ENCODE data around the gene CYP8B1.

CYP8B1 gene

DNA sequence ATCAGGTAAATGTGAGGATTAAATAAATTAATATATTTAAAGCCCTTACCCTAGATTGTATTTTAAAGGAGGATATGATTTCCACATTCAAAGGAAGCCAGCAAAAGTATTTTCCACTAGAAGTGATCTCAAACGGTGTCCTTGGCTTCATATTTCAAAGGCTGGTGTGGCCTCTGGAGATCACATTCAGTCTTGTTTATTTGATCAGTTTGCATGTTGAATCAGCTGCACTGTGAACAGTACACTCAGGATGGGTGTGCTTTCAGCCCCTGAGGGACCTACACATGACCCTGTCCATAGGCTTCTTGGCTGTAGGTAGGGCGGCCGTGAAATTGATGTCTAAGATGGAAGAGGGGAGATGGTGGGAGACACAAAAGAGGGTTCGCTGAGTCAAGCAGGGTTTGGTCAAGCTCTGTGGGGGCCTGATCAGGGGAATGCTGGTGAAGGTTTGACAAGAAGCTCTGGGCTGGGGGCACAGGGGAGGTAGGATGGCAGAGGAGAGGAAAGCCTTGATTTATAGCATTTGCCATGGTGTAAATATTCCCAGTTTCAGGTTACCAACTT lies 21.9 kb downstream of the CYP8B1 start:
- no peak for DNase-seq (ENCODE audit: extremely low spot score)
- CTCF ChIA-PET: interaction anchor here (0.8 kb wide), 1 partner anchor 14 kb away, joined by 4 read pairs; no protein-coding TSS in a partner anchor
- TF ChIP-seq SP1 (IDR thresholded peaks at IDR 0.05) (no peak), NFRKB (IDR thresholded peaks at IDR 0.05) (no peak), FOXK2 (IDR thresholded peaks at IDR 0.05) (no peak), ZNF384 (IDR thresholded peaks at IDR 0.05) (no peak), CTBP1 (IDR thresholded peaks at IDR 0.05; ENCODE audit: borderline replicate concordance) (no peak), SUZ12 (IDR thresholded peaks at IDR 0.05) (no peak), ARNT (IDR thresholded peaks at IDR 0.05) (no peak), FOXM1 (IDR thresholded peaks at IDR 0.05; ENCODE audit: borderline replicate concordance) (no peak), BHLHE40 (IDR thresholded peaks at IDR 0.05; ENCODE audit: borderline replicate concordance) (no peak), FOXA1 (IDR thresholded peaks at IDR 0.05) (no peak), TARDBP (IDR thresholded peaks at IDR 0.05) (no peak), ELF4 (IDR thresholded peaks at IDR 0.05) (no peak), LEF1 (IDR thresholded peaks at IDR 0.05; ENCODE audit: borderline replicate concordance) (no peak), HDGF (IDR thresholded peaks at IDR 0.05; ENCODE audit: borderline replicate concordance) (no peak), L3MBTL2 (conservative IDR thresholded peaks at IDR 0.05) (no peak)
- POLR2A ChIA-PET: no interaction called here

DNA sequence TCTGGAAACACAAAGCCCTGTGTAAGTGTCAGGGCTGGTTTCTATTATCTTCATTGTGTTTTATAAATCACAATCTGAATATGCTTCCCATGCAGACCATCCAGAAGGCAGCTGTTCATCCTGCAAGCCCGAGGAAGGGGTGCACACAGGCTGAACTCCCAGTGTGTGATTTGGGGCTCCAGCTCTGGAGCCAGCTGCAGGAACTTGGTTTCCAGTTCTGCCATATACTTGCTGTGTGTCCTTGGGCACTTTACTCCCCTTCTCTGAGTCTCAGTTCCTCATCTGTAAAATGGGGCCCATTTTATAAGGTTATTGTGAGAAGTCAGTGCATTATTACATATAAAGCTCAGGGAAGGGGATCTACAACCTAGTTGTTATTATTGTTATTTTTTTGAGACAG lies 22.6 kb downstream of the CYP8B1 start:
- no peak for DNase-seq (ENCODE audit: extremely low spot score)
- CTCF ChIA-PET: interaction anchor here (0.8 kb wide), 1 partner anchor 14 kb away, joined by 4 read pairs; no protein-coding TSS in a partner anchor
- POLR2A ChIA-PET: no interaction called here
- TF ChIP-seq ARNT (IDR thresholded peaks at IDR 0.05): no peak
- no peak for TF ChIP-seq FOXK2 (IDR thresholded peaks at IDR 0.05)
- TF ChIP-seq CTBP1 (IDR thresholded peaks at IDR 0.05; ENCODE audit: borderline replicate concordance): no peak
- no peak for TF ChIP-seq HDGF (IDR thresholded peaks at IDR 0.05; ENCODE audit: borderline replicate concordance)
- TF ChIP-seq PKNOX1 (IDR thresholded peaks at IDR 0.05): no peak

- ChIA-PET CTCF (interaction anchor here (0.6 kb wide), 1 partner anchor 13 kb away, joined by 3 read pairs; no protein-coding TSS in a partner anchor), POLR2A (no interaction called here)
Observed at GRCh38 chr3:42852441-42852840, 23.2 kb downstream of the CYP8B1 start.

DNA sequence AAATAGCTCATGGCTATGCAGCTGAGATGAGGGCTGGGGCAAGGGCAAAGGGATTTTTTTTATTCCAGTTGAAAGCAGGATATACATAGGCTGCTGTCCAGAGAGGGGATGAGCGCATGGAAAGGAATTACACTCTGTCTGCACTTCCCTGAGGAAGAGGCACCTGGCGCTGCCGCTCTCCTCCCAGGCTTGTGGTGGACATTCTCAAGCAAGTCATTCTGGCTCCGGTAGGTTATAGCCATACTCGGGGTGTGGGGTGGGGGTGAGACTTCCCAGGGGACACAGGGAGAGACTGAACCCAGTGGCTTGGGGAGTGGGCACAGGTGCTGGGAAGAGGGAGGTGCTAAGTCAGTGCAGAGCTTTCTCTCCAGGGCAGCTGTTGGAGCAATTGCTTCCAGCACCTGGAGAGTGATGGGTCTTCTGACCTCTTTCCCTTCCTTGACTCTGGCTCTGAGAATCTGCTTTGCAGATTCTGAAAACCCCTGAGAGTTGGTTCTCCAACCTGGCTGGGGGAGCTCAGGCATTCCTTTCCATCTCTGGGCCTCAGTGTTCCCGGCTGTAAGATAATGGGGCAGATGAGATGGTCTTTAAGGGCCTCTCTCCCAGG lies 24.3 kb downstream of the CYP8B1 start:
- TF ChIP-seq ZNF384 (IDR thresholded peaks at IDR 0.05) (no peak), FOXM1 (IDR thresholded peaks at IDR 0.05; ENCODE audit: borderline replicate concordance) (no peak), PKNOX1 (IDR thresholded peaks at IDR 0.05) (no peak), CTBP1 (IDR thresholded peaks at IDR 0.05; ENCODE audit: borderline replicate concordance) (no peak), ARNT (IDR thresholded peaks at IDR 0.05) (no peak), HDGF (IDR thresholded peaks at IDR 0.05; ENCODE audit: borderline replicate concordance) (no peak), LEF1 (IDR thresholded peaks at IDR 0.05; ENCODE audit: borderline replicate concordance) (no peak), BHLHE40 (IDR thresholded peaks at IDR 0.05; ENCODE audit: borderline replicate concordance) (no peak), L3MBTL2 (conservative IDR thresholded peaks at IDR 0.05) (no peak), SUZ12 (IDR thresholded peaks at IDR 0.05) (no peak), TARDBP (IDR thresholded peaks at IDR 0.05) (no peak), FOXA1 (IDR thresholded peaks at IDR 0.05) (no peak)
- ChIA-PET POLR2A (no interaction called here), CTCF (interaction anchor here (1.1 kb wide), 1 partner anchor 20 kb away, joined by 3 read pairs; no protein-coding TSS in a partner anchor)
- DNase-seq (ENCODE audit: extremely low spot score): no peak

More at GRCh38 chr3:42852441-42852840, 23.2 kb downstream of the CYP8B1 start:
- TF ChIP-seq FOXK2 (IDR thresholded peaks at IDR 0.05): no peak
- TF ChIP-seq ZNF384 (IDR thresholded peaks at IDR 0.05): no peak
- no peak for TF ChIP-seq HDGF (IDR thresholded peaks at IDR 0.05; ENCODE audit: borderline replicate concordance)
- no peak for TF ChIP-seq PKNOX1 (IDR thresholded peaks at IDR 0.05)
- no peak for DNase-seq (ENCODE audit: extremely low spot score)

DNA sequence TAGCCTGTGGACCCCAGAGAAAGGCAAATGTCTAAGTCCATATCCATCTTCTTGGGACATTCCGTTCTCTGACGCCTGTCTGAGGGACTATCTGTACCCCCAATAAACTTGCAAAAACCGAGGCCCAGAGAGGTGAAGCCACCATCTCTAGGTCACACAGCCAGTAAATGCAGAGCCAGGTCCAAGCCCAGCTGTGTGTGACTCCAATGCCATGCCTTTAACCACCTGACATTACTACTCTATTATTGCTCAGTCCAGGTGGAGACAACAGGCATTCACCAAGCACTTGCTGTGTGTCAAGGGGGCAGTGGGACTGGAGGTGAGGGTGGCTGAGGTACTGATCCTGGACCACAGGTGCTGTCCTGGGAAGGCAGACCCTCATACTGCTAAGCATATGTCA lies 25.4 kb downstream of the CYP8B1 start:
- no peak for TF ChIP-seq TARDBP (IDR thresholded peaks at IDR 0.05)
- no peak for TF ChIP-seq SP1 (IDR thresholded peaks at IDR 0.05)
- no peak for TF ChIP-seq CTBP1 (IDR thresholded peaks at IDR 0.05; ENCODE audit: borderline replicate concordance)
- TF ChIP-seq FOXK2 (IDR thresholded peaks at IDR 0.05): no peak
- TF ChIP-seq FOXM1 (IDR thresholded peaks at IDR 0.05; ENCODE audit: borderline replicate concordance): no peak
- no peak for TF ChIP-seq ARNT (IDR thresholded peaks at IDR 0.05)
- ChIA-PET CTCF (interaction anchor here (0.8 kb wide), 1 partner anchor 13 kb away, joined by 3 read pairs; no protein-coding TSS in a partner anchor), POLR2A (no interaction called here)
- no peak for DNase-seq (ENCODE audit: extremely low spot score)

- TF ChIP-seq BHLHE40 (IDR thresholded peaks at IDR 0.05; ENCODE audit: borderline replicate concordance): no peak
- TF ChIP-seq FOXA1 (IDR thresholded peaks at IDR 0.05): no peak
- no peak for TF ChIP-seq ARNT (IDR thresholded peaks at IDR 0.05)
- TF ChIP-seq ELF4 (IDR thresholded peaks at IDR 0.05): no peak
- TF ChIP-seq ZNF384 (IDR thresholded peaks at IDR 0.05): no peak
- no peak for TF ChIP-seq NFRKB (IDR thresholded peaks at IDR 0.05)
- TF ChIP-seq TARDBP (IDR thresholded peaks at IDR 0.05): no peak
- no peak for TF ChIP-seq HDGF (IDR thresholded peaks at IDR 0.05; ENCODE audit: borderline replicate concordance)
- TF ChIP-seq CTBP1 (IDR thresholded peaks at IDR 0.05; ENCODE audit: borderline replicate concordance): no peak
- no peak for TF ChIP-seq FOXK2 (IDR thresholded peaks at IDR 0.05)
- no peak for TF ChIP-seq L3MBTL2 (conservative IDR thresholded peaks at IDR 0.05)
- TF ChIP-seq FOXM1 (IDR thresholded peaks at IDR 0.05; ENCODE audit: borderline replicate concordance): no peak
- TF ChIP-seq PKNOX1 (IDR thresholded peaks at IDR 0.05): no peak
- no peak for TF ChIP-seq LEF1 (IDR thresholded peaks at IDR 0.05; ENCODE audit: borderline replicate concordance)
- no peak for TF ChIP-seq SUZ12 (IDR thresholded peaks at IDR 0.05)
- ChIA-PET CTCF (no interaction called here), POLR2A (no interaction called here)
- no peak for DNase-seq (ENCODE audit: extremely low spot score)
Observed at GRCh38 chr3:42849017-42849416, 26.7 kb downstream of the CYP8B1 start.
